ENCODE measurements around the gene NRSN2. TPM values are rescaled to one million over a fixed set of nuclear protein-coding genes. Genes with fewer than 3 reads are reported as not detected.

The NRSN2 gene, protein sequence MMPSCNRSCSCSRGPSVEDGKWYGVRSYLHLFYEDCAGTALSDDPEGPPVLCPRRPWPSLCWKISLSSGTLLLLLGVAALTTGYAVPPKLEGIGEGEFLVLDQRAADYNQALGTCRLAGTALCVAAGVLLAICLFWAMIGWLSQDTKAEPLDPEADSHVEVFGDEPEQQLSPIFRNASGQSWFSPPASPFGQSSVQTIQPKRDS
- 19.0 TPM for total RNA-seq

DNA sequence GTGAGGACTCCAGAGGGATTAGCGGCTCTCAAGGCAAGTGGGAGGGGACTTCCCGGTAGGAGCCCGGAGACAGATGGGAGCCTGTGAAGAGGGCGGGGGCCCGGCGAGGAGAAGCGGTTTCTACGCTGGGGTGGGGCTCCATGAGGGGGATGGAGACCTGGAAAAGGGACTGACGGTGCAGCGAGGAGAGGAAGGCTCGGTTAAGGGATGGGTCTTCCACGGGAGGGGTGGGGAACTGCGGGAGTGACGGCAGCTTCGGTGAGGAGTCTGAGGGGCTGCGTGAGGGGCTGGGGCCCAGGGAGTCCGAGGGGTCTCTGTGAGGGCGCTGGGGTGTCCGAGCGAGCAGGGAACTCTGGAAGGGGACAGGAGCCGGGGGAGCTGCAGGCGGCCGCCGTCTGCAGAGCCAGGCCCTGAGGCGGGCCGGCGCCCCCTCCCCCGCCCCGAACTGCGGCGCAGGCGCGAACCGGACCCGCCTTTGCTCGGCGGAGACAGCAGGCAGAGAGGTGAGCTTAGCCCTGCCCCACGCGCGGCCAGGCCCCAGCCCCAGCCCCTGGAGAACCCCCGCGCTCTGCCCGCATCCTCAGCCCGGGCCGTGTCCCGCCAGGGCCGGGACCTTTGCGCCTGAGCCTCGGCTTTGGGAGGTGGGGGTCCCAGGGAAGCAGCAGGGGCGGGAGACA lies at the start of gene NRSN2:
NRSN2 (plus strand) TSS at position 472 of the 677 bp plus-strand sequence. CDS start 2,533 bp downstream, outside the sequence.

DNA sequence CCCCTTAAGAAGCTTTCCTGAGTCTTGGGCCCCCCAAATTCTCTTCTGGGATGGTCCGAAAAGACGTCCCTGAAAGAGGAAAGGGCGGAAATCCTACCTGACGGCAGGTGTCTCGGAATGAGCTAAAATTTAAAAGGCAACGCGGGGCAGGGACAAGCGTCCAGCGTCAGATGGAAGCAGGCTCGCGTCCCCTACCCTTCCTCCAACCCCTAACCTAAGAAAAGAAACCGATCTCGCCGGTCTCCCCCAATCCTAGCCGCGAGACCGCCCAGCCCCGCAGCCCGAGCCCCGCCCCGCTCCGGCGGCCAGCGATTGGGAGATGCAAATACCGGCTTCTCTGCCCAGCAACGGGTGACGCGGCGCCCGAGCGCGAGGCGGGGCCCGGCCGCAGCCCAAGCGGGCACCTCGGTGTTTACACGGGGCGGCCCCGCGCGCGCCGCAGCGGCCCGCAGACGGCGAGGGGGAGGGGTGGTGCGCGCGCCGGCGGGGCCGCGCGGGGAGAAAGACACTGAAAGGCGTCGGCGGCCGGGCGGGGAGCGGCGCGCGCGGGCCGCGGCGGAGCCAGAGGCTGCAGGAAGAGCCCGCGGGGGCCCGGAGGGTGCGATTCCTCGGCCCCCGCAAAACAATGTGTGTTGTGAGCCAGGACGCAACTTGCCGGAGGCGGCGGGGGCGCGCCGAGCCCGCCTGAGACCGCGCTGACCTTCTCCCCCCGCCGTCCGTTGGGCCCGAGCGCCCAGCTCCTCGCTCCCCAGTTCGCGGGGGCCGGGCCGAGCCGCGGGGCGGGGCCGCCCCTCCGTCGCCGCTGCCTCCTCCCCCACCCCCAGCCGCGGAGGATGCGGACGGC lies 21.6 kb upstream of the NRSN2 start, which contains the start of gene SOX12:
SOX12 (plus strand) TSS at position 508 of the 844 bp plus-strand sequence. CDS start 373 bp downstream, outside the sequence.

Other genes with a start within 250 kb of the NRSN2 start
- not detected for gene DEFB126, start 204.5 kb upstream of the NRSN2 start, total RNA-seq
- not detected for gene DEFB127, start 189.7 kb upstream of the NRSN2 start, total RNA-seq
- not detected for gene DEFB128, start 157.4 kb upstream of the NRSN2 start, total RNA-seq
- gene DEFB129, start 119.9 kb upstream of the NRSN2 start, total RNA-seq: not detected
- gene DEFB132, start 89.4 kb upstream of the NRSN2 start, total RNA-seq: 0.18 TPM
- 17.0 TPM for gene C20orf96, start 56.4 kb upstream of the NRSN2 start, total RNA-seq
- gene ZCCHC3, start 49.5 kb upstream of the NRSN2 start, total RNA-seq: 36.1 TPM
- gene SOX12, start 21.6 kb upstream of the NRSN2 start, total RNA-seq: 15.1 TPM
- 7.0 TPM for gene TRIB3, start 33.6 kb downstream of the NRSN2 start, total RNA-seq
- 102 TPM for gene RBCK1, start 61.2 kb downstream of the NRSN2 start, total RNA-seq
- gene TBC1D20, start 115.4 kb downstream of the NRSN2 start, total RNA-seq: 30.1 TPM
- 133 TPM for gene CSNK2A1, start 196.7 kb downstream of the NRSN2 start, total RNA-seq

Data from metanephros (tissue), 1 donor.